Fibroblast of villous mesenchyme (primary cell): ENCODE results near the gene RTP3. TPM values are rescaled to one million over a fixed set of nuclear protein-coding genes. Genes with fewer than 3 reads are reported as not detected.
"Not testable (repeated sequence)": the region's sequence is repeated elsewhere in the genome, so short reads cannot be mapped to it uniquely, and the experiment has no call there.

ENCODE experiments used
- DNase-seq: peaks from one replicate; pipeline ENCODE4 v3.0.0-alpha.2; 2010; ENCODE audit warnings: low read depth
- H3K4me3 ChIP-seq: 2 replicates; pipeline ENCODE4 v1.5.1; 2011; ENCODE audit warnings: low read depth, mild to moderate bottlenecking, low read length
- CTCF ChIP-seq: IDR thresholded peaks from 2 replicates; pipeline ENCODE4 v1.5.1; 2012; ENCODE audit warnings: low read depth, mild to moderate bottlenecking, low read length; ENCODE audit not compliant: insufficient read depth
- total RNA-seq: library from RNA; depleted of rRNA; stranded (reverse); fragments of >200 nt; gene quantifications from 2 replicates; pipeline ENCODE4 v1.2.3, GENCODE V29; 2012

RTP3 gene
- total RNA-seq, 1 donor = 0.43 TPM

GRCh38 chr3:46542801-46543201, 45.0 kb downstream of the RTP3 start:
- H3K4me3 ChIP-seq = no peak overlapping the region
- no peak for DNase-seq
- TF ChIP-seq CTCF = no peak

GRCh38 chr3:46544771-46545503, 47.2 kb downstream of the RTP3 start:
- DNase-seq = no peak

GRCh38 chr3:46545818-46546630, 48.2 kb downstream of the RTP3 start:
- TF ChIP-seq CTCF = no peak
- no peak overlapping the region for H3K4me3 ChIP-seq
- no peak for DNase-seq

More at GRCh38 chr3:46544771-46545503, 47.2 kb downstream of the RTP3 start:
- H3K4me3 ChIP-seq = no peak overlapping the region
- TF ChIP-seq CTCF = no peak

GRCh38 chr3:46546896-46547440, 49.2 kb downstream of the RTP3 start:
- DNase-seq = no peak
- H3K4me3 ChIP-seq = no peak overlapping the region
- no peak for TF ChIP-seq CTCF

- not testable (repeated sequence) for H3K4me3 ChIP-seq, DNase-seq
Observed at GRCh38 chr3:46548611-46549010, 50.8 kb downstream of the RTP3 start.

GRCh38 chr3:46549408-46549904, 51.7 kb downstream of the RTP3 start:
- TF ChIP-seq CTCF = no peak
- DNase-seq = no peak
- H3K4me3 ChIP-seq = no peak overlapping the region

- no peak for DNase-seq
- TF ChIP-seq CTCF = no peak
- H3K4me3 ChIP-seq = no peak overlapping the region
Observed at GRCh38 chr3:46549989-46550388, 52.2 kb downstream of the RTP3 start.
